ENCODE results near the gene SYCP2L. TPM values are rescaled to one million over a fixed set of nuclear protein-coding genes. Genes with fewer than 3 reads are reported as not detected.

SYCP2L gene
- total RNA-seq, 1 donor from 2014 or later, result 6.4 TPM

DNA sequence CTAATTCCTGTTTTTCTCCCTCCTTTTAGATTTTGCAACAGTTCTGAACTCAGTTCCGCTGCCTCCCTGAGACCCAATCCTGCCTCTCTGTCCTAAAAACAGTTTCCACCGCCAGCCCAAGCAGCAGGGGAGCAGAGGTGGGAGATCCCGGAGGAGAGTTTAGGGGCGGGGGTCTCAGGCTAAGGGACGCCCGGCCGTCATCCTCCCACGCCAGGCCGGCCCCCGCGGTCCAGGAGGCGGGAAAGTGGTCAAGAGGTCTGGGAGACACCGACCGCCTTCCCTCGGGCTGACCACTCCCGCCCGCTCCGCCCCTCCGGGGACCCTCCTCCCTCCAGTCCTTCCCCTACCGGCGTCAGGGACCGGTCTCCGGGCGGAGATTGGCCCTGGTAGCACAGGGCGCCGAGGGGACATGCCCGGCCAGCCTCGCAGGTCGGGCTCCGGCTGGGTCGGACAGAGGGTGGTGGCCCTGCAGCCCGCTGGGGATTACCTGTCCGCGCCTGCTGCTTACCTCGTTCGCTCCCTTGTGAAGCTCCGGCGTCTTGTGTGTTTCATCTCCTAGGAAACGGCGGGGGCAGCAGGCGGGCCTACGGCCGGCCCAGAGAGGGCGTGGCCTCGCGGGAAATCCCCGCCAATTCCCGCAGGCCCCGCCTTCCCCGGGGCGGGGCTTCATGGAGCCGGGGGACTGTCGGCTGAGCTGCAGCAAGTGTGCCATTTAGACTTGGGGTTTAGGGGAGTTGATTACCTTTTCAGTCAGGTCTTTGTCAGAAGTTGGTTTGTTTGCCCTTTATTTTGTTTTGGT lies 48.7 kb upstream of the SYCP2L start, which contains the start of gene MAK:
Gene MAK, minus strand, starts transcription at position 545 of the 799 bp plus-strand sequence. CDS start 7,891 bp downstream, outside the sequence.
- peaks cover 34% of the 10 kb centered on the region for H3K27me3 Mint-ChIP-seq (ENCODE audit: low read depth, unreplicated experiment)
- Histone ChIP-seq H2AFZ (ENCODE audit: low read depth, low read length) (peak within 1 kb of the TSS; percentile 83), H3K9ac (ENCODE audit: low read length) (peak within 1 kb of the TSS; percentile 58), H3K27ac (ENCODE audit: low read depth, low read length) (no peak within 1 kb of the TSS), H3K79me2 (ENCODE audit: insufficient read depth, low read length) (no peaks in the 10 kb centered on the region), H4K20me1 (ENCODE audit: insufficient read depth, low read length) (no peaks in the 10 kb centered on the region), H3K4me2 (ENCODE audit: low read length) (peak within 1 kb of the TSS; percentile 86), H3K9me3 (ENCODE audit: insufficient read depth, low read depth, low read length) (no peaks in the 10 kb centered on the region), H3K36me3 (ENCODE audit: insufficient read depth, low read length) (no peaks in the 10 kb centered on the region), H3K4me3 (ENCODE audit: insufficient read depth, low read depth, low read length) (peak within 1 kb of the TSS; percentile 61), H3K27me3 (ENCODE audit: insufficient read depth, low read length) (peaks cover 38% of the 10 kb centered on the region), H3K4me1 (ENCODE audit: insufficient read depth, low read length) (peaks cover 9% of the 10 kb centered on the region)
- TF ChIP-seq CTCF (IDR thresholded peaks at IDR 0.05; ENCODE audit: insufficient read depth, low read depth, low read length) (no peak), EZH2 (IDR thresholded peaks at IDR 0.05; ENCODE audit: insufficient read depth, low read length) (peak; percentile 70)
- no peaks in the 10 kb centered on the region for H3K4me1 Mint-ChIP-seq (ENCODE audit: low read depth, unreplicated experiment)
- FAIRE-seq (no peak), DNase-seq (ENCODE audit: low read depth) (peak; percentile 45)
- H3K4me3 Mint-ChIP-seq (ENCODE audit: unreplicated experiment), result peak within 1 kb of the TSS; percentile 86
- H3K36me3 Mint-ChIP-seq (ENCODE audit: low read depth, unreplicated experiment), result no peaks in the 10 kb centered on the region
- H3K27ac Mint-ChIP-seq (ENCODE audit: unreplicated experiment), result no peak within 1 kb of the TSS
- no peaks in the 10 kb centered on the region for H3K9me3 Mint-ChIP-seq (ENCODE audit: unreplicated experiment)

- H3K9ac ChIP-seq (ENCODE audit: low read length), result no peak overlapping the region
- H3K4me1 ChIP-seq (ENCODE audit: insufficient read depth, low read length), result peaks cover 9% of the 10 kb centered on the region
- DNase-seq (ENCODE audit: low read depth), result no peak
- H3K27ac ChIP-seq (ENCODE audit: low read depth, low read length), result no peak overlapping the region
- TF ChIP-seq EZH2 (IDR thresholded peaks at IDR 0.05; ENCODE audit: insufficient read depth, low read length) (no peak), CTCF (IDR thresholded peaks at IDR 0.05; ENCODE audit: insufficient read depth, low read depth, low read length) (no peak)
- no peaks in the 10 kb centered on the region for H3K36me3 Mint-ChIP-seq (ENCODE audit: low read depth, unreplicated experiment)
- no peaks in the 10 kb centered on the region for H3K36me3 ChIP-seq (ENCODE audit: insufficient read depth, low read length)
- H3K9me3 Mint-ChIP-seq (ENCODE audit: unreplicated experiment), result no peaks in the 10 kb centered on the region
- H3K9me3 ChIP-seq (ENCODE audit: insufficient read depth, low read depth, low read length), result no peaks in the 10 kb centered on the region
- peak overlapping the region; percentile 83 for H2AFZ ChIP-seq (ENCODE audit: low read depth, low read length)
- peak overlapping the region; percentile 86 for H3K4me2 ChIP-seq (ENCODE audit: low read length)
- peak overlapping the region; percentile 86 for H3K4me3 Mint-ChIP-seq (ENCODE audit: unreplicated experiment)
- peaks cover 38% of the 10 kb centered on the region for H3K27me3 ChIP-seq (ENCODE audit: insufficient read depth, low read length)
- H3K4me1 Mint-ChIP-seq (ENCODE audit: low read depth, unreplicated experiment), result no peaks in the 10 kb centered on the region
- H3K79me2 ChIP-seq (ENCODE audit: insufficient read depth, low read length), result no peaks in the 10 kb centered on the region
- H3K4me3 ChIP-seq (ENCODE audit: insufficient read depth, low read depth, low read length), result peak overlapping the region; percentile 61
- peaks cover 34% of the 10 kb centered on the region for H3K27me3 Mint-ChIP-seq (ENCODE audit: low read depth, unreplicated experiment)
- no peaks in the 10 kb centered on the region for H4K20me1 ChIP-seq (ENCODE audit: insufficient read depth, low read length)
- no peak for FAIRE-seq
- no peak overlapping the region for H3K27ac Mint-ChIP-seq (ENCODE audit: unreplicated experiment)
Measured at GRCh38 chr6:10838794-10839333, 48.0 kb upstream of the SYCP2L start.
